ENCODE data around the gene TMIE.
"Not testable (repeated sequence)": the region's sequence is repeated elsewhere in the genome, so short reads cannot be mapped to it uniquely, and the experiment has no call there.

Gene TMIE

GRCh38 chr3:46729038-46729437 lies 27.8 kb downstream of the TMIE start:
- no peak for DNase-seq

GRCh38 chr3:46730819-46731218 lies 29.6 kb downstream of the TMIE start:
- no peak for DNase-seq

- DNase-seq = no peak
These were observed 30.6 kb downstream of the TMIE start for GRCh38 chr3:46731795-46732194.

GRCh38 chr3:46733026-46733800 lies 32.0 kb downstream of the TMIE start:
- no peak for DNase-seq

GRCh38 chr3:46734773-46735172 lies 33.6 kb downstream of the TMIE start:
- DNase-seq = no peak

- DNase-seq = no peak
These were observed 35.0 kb downstream of the TMIE start for GRCh38 chr3:46736006-46736872.

GRCh38 chr3:46737329-46737731 lies 36.1 kb downstream of the TMIE start:
- DNase-seq = no peak

- not testable (repeated sequence) for DNase-seq
These were observed 38.4 kb downstream of the TMIE start for GRCh38 chr3:46739565-46739964.

- DNase-seq = peak in 2 of 3 donors; percentile 10 to 32
These were observed 41.9 kb downstream of the TMIE start for GRCh38 chr3:46742992-46743585.

- no peak for DNase-seq
These were observed 45.5 kb downstream of the TMIE start for GRCh38 chr3:46746711-46747110.

GRCh38 chr3:46748170-46748569 lies 47.0 kb downstream of the TMIE start:
- no peak for DNase-seq

GRCh38 chr3:46749129-46749528 lies 47.9 kb downstream of the TMIE start:
- DNase-seq = no peak

GRCh38 chr3:46750555-46751038 lies 49.4 kb downstream of the TMIE start:
- DNase-seq = no peak

- DNase-seq = not testable (repeated sequence)
These were observed 51.9 kb downstream of the TMIE start for GRCh38 chr3:46753127-46753526.

GRCh38 chr3:46755646-46756045 lies 54.5 kb downstream of the TMIE start:
- DNase-seq = no peak

- no peak for DNase-seq
These were observed 55.5 kb downstream of the TMIE start for GRCh38 chr3:46756642-46757041.

GRCh38 chr3:46759239-46760167 lies 58.3 kb downstream of the TMIE start:
- DNase-seq = no peak

Data from suppressor macrophage treated with lipopolysaccharide for 1 hour (primary cell).